CD4-positive, alpha-beta T cell treated with Interferon gamma for 1 hour (primary cell): Measurements from ENCODE around the gene UCK2.

Source experiments
- DNase-seq: peaks from one replicate; pipeline ENCODE4 v3.0.0-alpha.2; 2020

UCK2 gene

GRCh38 chr1:165947797-165948455 lies 120.5 kb downstream of the UCK2 start:
- DNase-seq: no peak

DNA sequence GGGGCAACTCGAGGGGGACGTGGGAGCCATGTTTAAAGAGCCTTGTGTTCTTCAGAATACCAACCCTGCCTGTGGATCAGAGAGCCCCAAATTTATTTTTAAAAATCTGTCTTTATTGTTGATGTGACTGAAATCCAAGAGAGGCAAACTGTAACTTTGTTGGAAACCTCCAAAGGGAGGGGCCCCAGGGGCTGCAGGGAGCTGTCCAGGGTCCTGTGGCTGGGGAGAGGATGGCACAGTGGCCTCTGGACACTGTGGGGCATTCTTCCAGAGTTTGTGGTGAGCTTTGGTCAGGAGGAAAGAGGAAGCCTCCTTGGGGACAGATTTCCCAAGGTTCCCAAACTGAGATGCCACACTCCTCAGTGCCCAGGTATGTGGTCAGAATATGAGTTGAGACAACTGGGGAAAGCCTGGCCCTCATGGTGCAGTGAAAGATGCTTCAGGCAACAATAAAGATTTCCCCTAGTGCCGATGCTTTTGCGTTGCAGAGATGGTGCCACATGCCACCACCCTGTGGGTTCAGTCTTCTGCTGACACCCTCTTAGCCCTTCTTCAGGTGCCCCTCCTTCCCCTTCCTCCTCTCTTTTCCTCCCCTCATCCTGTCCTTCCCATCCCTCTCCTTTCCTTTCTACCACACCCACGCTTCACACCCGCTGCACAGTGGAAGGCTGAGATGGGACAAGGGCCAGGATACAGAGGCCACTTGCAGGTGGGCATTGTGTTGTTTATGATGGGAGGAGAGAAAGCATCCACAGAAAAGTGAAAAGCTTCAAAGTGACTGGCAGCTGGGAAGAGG lies 122.1 kb downstream of the UCK2 start:
- DNase-seq: no peak

GRCh38 chr1:165954940-165955339 lies 127.5 kb downstream of the UCK2 start:
- DNase-seq: no peak

GRCh38 chr1:165958306-165958705 lies 130.9 kb downstream of the UCK2 start:
- DNase-seq: no peak

- DNase-seq: no peak
These were observed 132.7 kb downstream of the UCK2 start for GRCh38 chr1:165960136-165960535.

DNA sequence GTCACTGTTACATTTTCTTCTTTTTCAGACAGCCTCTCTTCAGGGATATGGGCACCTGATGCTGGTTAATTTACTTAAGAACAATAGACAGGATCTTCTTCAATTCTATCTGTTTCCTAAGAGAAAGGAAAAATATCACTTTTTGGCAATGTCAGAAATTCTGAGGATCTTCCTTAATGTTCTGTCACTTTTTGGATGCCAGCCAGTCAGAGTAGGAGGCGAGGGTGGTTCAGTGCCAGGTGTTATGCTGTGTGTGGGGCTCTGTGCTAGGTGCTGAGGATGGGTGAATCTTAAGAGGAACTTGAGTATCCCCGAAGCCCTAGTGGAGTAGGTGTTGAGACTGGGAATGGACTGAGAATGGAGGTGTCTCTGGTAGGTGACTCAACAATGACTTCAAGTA lies 133.5 kb downstream of the UCK2 start:
- DNase-seq: no peak
